MM.1S (cell line): Measurements from ENCODE around the gene PLXNA4.

ENCODE experiments used
- EZH2 ChIP-seq: fragments of 300-600 bp; sonication (generic); optimal IDR thresholded peaks from 2 replicates; pipeline ENCODE3; 2017; ENCODE audit warnings: low read depth, mild to moderate bottlenecking, antibody characterized with exemption, low read length, mixed read lengths
- EZH2phosphoT487 ChIP-seq: fragments of 300-600 bp; sonication (generic); IDR thresholded peaks from 2 replicates; pipeline ENCODE4 v1.6.1; 2018; ENCODE audit warnings: antibody characterized with exemption, low read length
- TF ChIP-seq, protein P1 (sequence below): fragments of 300-600 bp; sonication (generic); IDR thresholded peaks from 2 replicates; pipeline ENCODE4 v1.5.1; 2016; ENCODE audit warnings: antibody characterized with exemption, low read length, mixed read lengths

GRCh38 chr7:132551439-132551838 lies 24.8 kb downstream of the PLXNA4 start:
- TF ChIP-seq, protein P1, sequence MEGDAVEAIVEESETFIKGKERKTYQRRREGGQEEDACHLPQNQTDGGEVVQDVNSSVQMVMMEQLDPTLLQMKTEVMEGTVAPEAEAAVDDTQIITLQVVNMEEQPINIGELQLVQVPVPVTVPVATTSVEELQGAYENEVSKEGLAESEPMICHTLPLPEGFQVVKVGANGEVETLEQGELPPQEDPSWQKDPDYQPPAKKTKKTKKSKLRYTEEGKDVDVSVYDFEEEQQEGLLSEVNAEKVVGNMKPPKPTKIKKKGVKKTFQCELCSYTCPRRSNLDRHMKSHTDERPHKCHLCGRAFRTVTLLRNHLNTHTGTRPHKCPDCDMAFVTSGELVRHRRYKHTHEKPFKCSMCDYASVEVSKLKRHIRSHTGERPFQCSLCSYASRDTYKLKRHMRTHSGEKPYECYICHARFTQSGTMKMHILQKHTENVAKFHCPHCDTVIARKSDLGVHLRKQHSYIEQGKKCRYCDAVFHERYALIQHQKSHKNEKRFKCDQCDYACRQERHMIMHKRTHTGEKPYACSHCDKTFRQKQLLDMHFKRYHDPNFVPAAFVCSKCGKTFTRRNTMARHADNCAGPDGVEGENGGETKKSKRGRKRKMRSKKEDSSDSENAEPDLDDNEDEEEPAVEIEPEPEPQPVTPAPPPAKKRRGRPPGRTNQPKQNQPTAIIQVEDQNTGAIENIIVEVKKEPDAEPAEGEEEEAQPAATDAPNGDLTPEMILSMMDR, result no peak
- TF ChIP-seq EZH2, result no peak
- no peak for TF ChIP-seq EZH2phosphoT487
